Panc1 (cell line): ENCODE data around the gene BBIP1. TPM values are rescaled to one million over a fixed set of nuclear protein-coding genes. Genes with fewer than 3 reads are reported as not detected.

Experiments used
- ATAC-seq: fragments of 200-7000 bp; cut with Tn5 transposase; 2 replicates; pipeline ENCODE4 v1.9.1; 2020; ENCODE audit warnings: mild to moderate bottlenecking, moderate library complexity
- BruUV-seq: library from RNA; stranded (reverse); fragments of 400-500 nt; replicated peaks from 2 replicates; lab custom pipeline; 2021; lab: Mats Ljungman, UMichigan
- CTCF ChIA-PET: fragments of 300-600 bp; sonication (Branson Sonifier 250); formaldehyde crosslinking; loops from one replicate; lab custom pipeline; 2022; ENCODE audit warnings: antibody characterized with exemption; lab: Charles Lee
- POLR2A ChIA-PET: fragments of 300-600 bp; sonication (Branson Sonifier 250); formaldehyde crosslinking; loops from one replicate; lab custom pipeline; 2022; ENCODE audit warnings: antibody characterized with exemption; lab: Charles Lee
- DNase-seq: peaks from one replicate; pipeline ENCODE4 v3.0.0-alpha.2; 2010; ENCODE audit warnings: low read depth, low spot score
- H3K27ac ChIP-seq: 2 replicates; pipeline ENCODE4 v1.5.1; 2011; ENCODE audit warnings: mild to moderate bottlenecking, low read length, inconsistent platforms
- H3K27me3 ChIP-seq: fragments of 200-500 bp; sonication (Bioruptor generic); 2 replicates; pipeline ENCODE4 v1.6.0; 2014; ENCODE audit warnings: low read length, inconsistent platforms; ENCODE audit not compliant: control insufficient read depth, insufficient read depth
- H3K36me3 ChIP-seq: fragments of 200-500 bp; sonication (Bioruptor generic); 2 replicates; pipeline ENCODE4 v1.5.1; 2014; ENCODE audit warnings: inconsistent platforms, mild to moderate bottlenecking, low read length, moderate library complexity; ENCODE audit not compliant: control insufficient read depth, insufficient read depth
- H3K4me1 ChIP-seq: 2 replicates; pipeline ENCODE4 v1.5.1; 2011; ENCODE audit warnings: inconsistent platforms, mild to moderate bottlenecking, low read length, moderate library complexity; ENCODE audit not compliant: control insufficient read depth, insufficient read depth
- H3K4me3 ChIP-seq, 2 experiments: 2 replicates each; pipeline ENCODE4 v1.5.1; 2011 to 2012; ENCODE audit warnings: low read depth in 2 of 2, low read length in 2 of 2, mild to moderate bottlenecking in 2 of 2, inconsistent platforms in 1 of 2, moderate library complexity in 1 of 2
- H3K9me3 ChIP-seq: fragments of 200-500 bp; sonication (Bioruptor generic); 2 replicates; pipeline ENCODE4 v1.5.1; 2014; ENCODE audit warnings: low read depth, mild to moderate bottlenecking, inconsistent platforms, low read length, moderate library complexity; ENCODE audit not compliant: control insufficient read depth, insufficient read depth
- CTCF ChIP-seq: fragments of 450-650 bp; IDR thresholded peaks from 2 replicates; pipeline ENCODE4 v1.5.1; 2017; ENCODE audit warnings: mild to moderate bottlenecking
- POLR2AphosphoS5 ChIP-seq: IDR thresholded peaks from 2 replicates; pipeline ENCODE4 v1.6.1; 2012; ENCODE audit warnings: mild to moderate bottlenecking, low read depth, low read length, moderate library complexity
- REST ChIP-seq, 2 experiments: IDR thresholded peaks; 2 replicates each; pipeline ENCODE4 v1.6.1; 2011 to 2012; ENCODE audit warnings: low read depth in 2 of 2, control low read depth in 1 of 2, low read length in 1 of 2, mild to moderate bottlenecking in 1 of 2, moderate library complexity in 1 of 2; ENCODE audit not compliant: insufficient read depth in 1 of 2
- SIN3A ChIP-seq: IDR thresholded peaks from 2 replicates; pipeline ENCODE4 v1.6.1; 2012; ENCODE audit warnings: low read depth, mild to moderate bottlenecking, low read length, moderate library complexity, borderline replicate concordance; ENCODE audit not compliant: insufficient read depth
- TCF7L2 ChIP-seq: IDR thresholded peaks from 2 replicates; pipeline ENCODE4 v1.6.1; 2011; ENCODE audit warnings: mild to moderate bottlenecking, low read depth, low read length, inconsistent platforms
- in situ Hi-C: cut with HindIII; loops from 2 replicates; pipeline ENCODE4 v1.10.0; 2016; ENCODE audit warnings: low sequenced_read_pairs, low pct_unique_long_range_greater_than_20kb
- intact Hi-C: fragments of 100-400 bp; cut with micrococcal nuclease; formaldehyde crosslinking; loops from one replicate; pipeline ENCODE4 v1.10.0; 2022; ENCODE audit not compliant: unreplicated experiment
- total RNA-seq: library from RNA; stranded (reverse); gene quantifications from one replicate; pipeline ENCODE4 v1.2.1, GENCODE V29; 2021; ENCODE audit not compliant: unreplicated experiment

The BBIP1 gene
- total RNA-seq, 1 experiment from 2014 or later: 55.2 TPM

GRCh38 chr10:110931769-110932381 lies 12.9 kb upstream of the BBIP1 start:
- BruUV-seq: TSS peak; percentile 15
- Histone ChIP-seq H3K36me3 (no peaks in the 10 kb centered on the region), H3K9me3 (no peaks in the 10 kb centered on the region), H3K4me1 (peaks cover 12% of the 10 kb centered on the region; the same call in 1 of the 2 replicates), H3K27me3 (no peaks in the 10 kb centered on the region), H3K4me3 (no peak overlapping the region), H3K27ac (no peak overlapping the region)
- DNase-seq (no peak), ATAC-seq (no peak)
- in situ Hi-C loops: no loop called here
- POLR2A ChIA-PET: interaction anchor here (0.6 kb wide), 1 partner anchor 13 kb away, joined by 3 read pairs; no protein-coding TSS in a partner anchor
- intact Hi-C loops: no loop called here
- TF ChIP-seq TCF7L2 (no peak), POLR2AphosphoS5 (no peak), REST (IDR thresholded peaks at IDR 0.05; ENCODE audit: insufficient read depth in 1 of 2, low read depth in 2 of 2, low read length in 1 of 2) (no peak), CTCF (no peak), SIN3A (no peak)
- CTCF ChIA-PET: no interaction called here

GRCh38 chr10:110927461-110927860 lies 8.5 kb upstream of the BBIP1 start:
- no TSS peak for BruUV-seq
- ATAC-seq: no peak
- Histone ChIP-seq H3K4me1 (peaks cover 23% of the 10 kb centered on the region; the same call in 1 of the 2 replicates), H3K27me3 (no peaks in the 10 kb centered on the region), H3K36me3 (no peaks in the 10 kb centered on the region), H3K27ac (no peak overlapping the region), H3K9me3 (no peaks in the 10 kb centered on the region), H3K4me3 (no peak overlapping the region)
- CTCF ChIA-PET: interaction anchor here (0.6 kb wide), 1 partner anchor 214 kb away, joined by 3 read pairs; no protein-coding TSS in a partner anchor
- intact Hi-C loops: no loop called here
- DNase-seq: no peak
- POLR2A ChIA-PET: no interaction called here
- no peak for TF ChIP-seq CTCF
- no peak for TF ChIP-seq SIN3A
- TF ChIP-seq TCF7L2: no peak
- no peak for TF ChIP-seq POLR2AphosphoS5
- no peak for TF ChIP-seq REST (IDR thresholded peaks at IDR 0.05; ENCODE audit: insufficient read depth in 1 of 2, low read depth in 2 of 2, low read length in 1 of 2)
- in situ Hi-C loops: no loop called here
